Keratinocyte (primary cell): ENCODE measurements around the gene CDK14. TPM values are rescaled to one million over a fixed set of nuclear protein-coding genes. Genes with fewer than 3 reads are reported as not detected.

Experiments
- DNase-seq: peaks from one replicate; pipeline ENCODE4 v3.0.0-alpha.2; 2011; ENCODE audit warnings: low read depth, missing footprints, low spot score
- FAIRE-seq: peaks from 2 replicates; lab custom pipeline; 2011; peaks lifted over from hg19 to GRCh38; lab: Jason Lieb, UNC
- H2AFZ ChIP-seq: 2 replicates; pipeline ENCODE4 v1.6.0; 2012; ENCODE audit warnings: low read length, control low read depth, inconsistent platforms; ENCODE audit not compliant: control insufficient read depth
- H3K27ac ChIP-seq: 2 replicates; pipeline ENCODE4 v1.5.1; 2011; ENCODE audit warnings: low read length; ENCODE audit not compliant: control insufficient read depth, insufficient read depth
- H3K27me3 ChIP-seq: 3 replicates; pipeline ENCODE4 v1.6.0; 2011; ENCODE audit warnings: low read length; ENCODE audit not compliant: control insufficient read depth, insufficient read depth; ENCODE audit errors: extremely low read depth
- H3K36me3 ChIP-seq, 2 experiments: 2 replicates in 1 of 2; 3 replicates in 1 of 2; pipeline ENCODE4 v1.5.1; 2011; ENCODE audit warnings: low read length in 2 of 2, mild to moderate bottlenecking in 1 of 2; ENCODE audit not compliant: control insufficient read depth in 2 of 2, insufficient read depth in 2 of 2; ENCODE audit errors: extremely low read depth in 1 of 2
- H3K4me1 ChIP-seq: 3 replicates; pipeline ENCODE4 v1.5.1; 2011; ENCODE audit warnings: low read length; ENCODE audit not compliant: control insufficient read depth, insufficient read depth; ENCODE audit errors: extremely low read depth
- H3K4me2 ChIP-seq: 3 replicates; pipeline ENCODE4 v1.6.0; 2011; ENCODE audit warnings: low read depth, low read length; ENCODE audit not compliant: control insufficient read depth, insufficient read depth; ENCODE audit errors: extremely low read depth
- H3K4me3 ChIP-seq, 3 experiments: fragments of 200-600 bp in 1 of 3; sonication (generic) in 1 of 3; 2 replicates in 2 of 3; 3 replicates in 1 of 3; pipeline ENCODE4 v1.5.1; 2011 to 2016; ENCODE audit warnings: low read length in 3 of 3, mild to moderate bottlenecking in 3 of 3, control low read depth in 2 of 3, inconsistent platforms in 1 of 3, low read depth in 1 of 3, mixed read lengths in 1 of 3, mixed run types in 1 of 3, moderate library complexity in 1 of 3; ENCODE audit not compliant: control insufficient read depth in 2 of 3, insufficient read depth in 2 of 3; ENCODE audit errors: extremely low read depth in 1 of 3
- H3K79me2 ChIP-seq: 2 replicates; pipeline ENCODE4 v1.6.0; 2012; ENCODE audit warnings: low read length; ENCODE audit not compliant: control insufficient read depth, insufficient read depth
- H3K9ac ChIP-seq: 3 replicates; pipeline ENCODE4 v1.6.0; 2011; ENCODE audit warnings: low read length; ENCODE audit not compliant: control insufficient read depth, insufficient read depth; ENCODE audit errors: extremely low read depth
- H3K9me1 ChIP-seq: 3 replicates; pipeline ENCODE4 v1.6.0; 2011; ENCODE audit warnings: low read length; ENCODE audit not compliant: control insufficient read depth, insufficient read depth; ENCODE audit errors: extremely low read depth
- H3K9me3 ChIP-seq: 2 replicates; pipeline ENCODE4 v1.5.1; 2012; ENCODE audit warnings: low read depth, low read length; ENCODE audit not compliant: control insufficient read depth
- H4K20me1 ChIP-seq: 3 replicates; pipeline ENCODE4 v1.6.0; 2011; ENCODE audit warnings: low read length; ENCODE audit not compliant: control insufficient read depth, insufficient read depth; ENCODE audit errors: extremely low read depth
- CTCF ChIP-seq, 3 experiments: IDR thresholded peaks in 1 of 3; conservative IDR thresholded peaks in 1 of 3; optimal IDR thresholded peaks in 1 of 3; 2 replicates in 2 of 3; 3 replicates in 1 of 3; pipeline versions ENCODE3 to v1.5.1; 2011; ENCODE audit warnings: low read length in 3 of 3, mild to moderate bottlenecking in 3 of 3, moderate library complexity in 2 of 3, control low read depth in 1 of 3, inconsistent platforms in 1 of 3; ENCODE audit not compliant: insufficient read depth in 2 of 3; ENCODE audit errors: extremely low read depth in 1 of 3
- EZH2 ChIP-seq: IDR thresholded peaks from one replicate; pipeline ENCODE4 v1.6.1; 2012; ENCODE audit warnings: inconsistent platforms, mild to moderate bottlenecking, low read length, moderate library complexity
- dilution Hi-C: fragments of 300-500 bp; cut with MboI; formaldehyde crosslinking; loops from one replicate; pipeline ENCODE4 v1.7.0; 2020; ENCODE audit warnings: low sequenced_read_pairs; ENCODE audit not compliant: extremely low pct_ligation_motif_present
- polyA plus RNA-seq, 5 experiments: library from polyadenylated mRNA; depleted of rRNA in 3 of 5; stranded (reverse) in 3 of 5; stranded (forward) in 1 of 5; unstranded in 1 of 5; fragments of >200 nt; gene quantifications; 1 replicate in 1 of 5; 2 replicates in 3 of 5; 3 replicates in 1 of 5; pipeline versions ENCODE4 v1.2.1 to v1.2.3, GENCODE V29; 2011 to 2012; ENCODE audit warnings: missing spikeins in 2 of 5, low read depth in 1 of 5, low replicate concordance in 1 of 5

Gene CDK14
- polyA plus RNA-seq, 1 donor (not counting 4 experiments of a cell fraction or from before 2014, with no cell fraction given), result 4.0 TPM

GRCh38 chr7:90835861-90836260, 239.7 kb downstream of the CDK14 start:
- H3K4me3 ChIP-seq, result no peak overlapping the region
- DNase-seq (no peak), FAIRE-seq (no peak)
- no peaks in the 10 kb centered on the region for H3K36me3 ChIP-seq
- no peak overlapping the region for H3K4me2 ChIP-seq
- H3K4me1 ChIP-seq, result no peaks in the 10 kb centered on the region
- H3K27ac ChIP-seq, result no peak overlapping the region
- no peak overlapping the region for H3K9ac ChIP-seq
- H3K79me2 ChIP-seq, result no peaks in the 10 kb centered on the region
- no peaks in the 10 kb centered on the region for H3K27me3 ChIP-seq
- dilution Hi-C loops, result no loop called here
- H3K9me3 ChIP-seq, result no peaks in the 10 kb centered on the region
- TF ChIP-seq EZH2, result no peak
- no peak for TF ChIP-seq CTCF (optimal IDR thresholded peaks at IDR 0.05 in 1 of 3, IDR thresholded peaks at IDR 0.05 in 1 of 3, conservative IDR thresholded peaks at IDR 0.05 in 1 of 3; ENCODE audit: extremely low read depth in 1 of 3, insufficient read depth in 2 of 3, low read length in 3 of 3)
- no peak overlapping the region for H2AFZ ChIP-seq
- H3K9me1 ChIP-seq, result no peaks in the 10 kb centered on the region
- H4K20me1 ChIP-seq, result no peaks in the 10 kb centered on the region

- no peaks in the 10 kb centered on the region for H3K9me1 ChIP-seq
- FAIRE-seq, result no peak
- H2AFZ ChIP-seq, result no peak overlapping the region
- H3K4me2 ChIP-seq, result no peak overlapping the region
- no peaks in the 10 kb centered on the region for H3K79me2 ChIP-seq
- DNase-seq, result no peak
- H3K9me3 ChIP-seq, result no peaks in the 10 kb centered on the region
- no peak for TF ChIP-seq EZH2
- dilution Hi-C loops, result no loop called here
- no peak overlapping the region for H3K4me3 ChIP-seq
- no peaks in the 10 kb centered on the region for H3K4me1 ChIP-seq
- H3K36me3 ChIP-seq, result no peaks in the 10 kb centered on the region
- no peak overlapping the region for H3K9ac ChIP-seq
- H3K27me3 ChIP-seq, result no peaks in the 10 kb centered on the region
- no peaks in the 10 kb centered on the region for H4K20me1 ChIP-seq
- H3K27ac ChIP-seq, result no peak overlapping the region
Measured at GRCh38 chr7:90836937-90837336, 240.8 kb downstream of the CDK14 start.

GRCh38 chr7:90838799-90839198, 242.7 kb downstream of the CDK14 start:
- no peaks in the 10 kb centered on the region for H3K9me3 ChIP-seq
- DNase-seq (no peak), FAIRE-seq (no peak)
- H3K9ac ChIP-seq, result no peak overlapping the region
- no peaks in the 10 kb centered on the region for H3K9me1 ChIP-seq
- no peak overlapping the region for H3K4me2 ChIP-seq
- H4K20me1 ChIP-seq, result no peaks in the 10 kb centered on the region
- H3K4me3 ChIP-seq, result no peak overlapping the region
- no peak for TF ChIP-seq EZH2
- TF ChIP-seq CTCF (optimal IDR thresholded peaks at IDR 0.05 in 1 of 3, IDR thresholded peaks at IDR 0.05 in 1 of 3, conservative IDR thresholded peaks at IDR 0.05 in 1 of 3; ENCODE audit: extremely low read depth in 1 of 3, insufficient read depth in 2 of 3, low read length in 3 of 3), result no peak
- H3K79me2 ChIP-seq, result no peaks in the 10 kb centered on the region
- no peak overlapping the region for H2AFZ ChIP-seq
- no peaks in the 10 kb centered on the region for H3K4me1 ChIP-seq
- dilution Hi-C loops, result no loop called here
- H3K27ac ChIP-seq, result no peak overlapping the region
- no peaks in the 10 kb centered on the region for H3K27me3 ChIP-seq
- H3K36me3 ChIP-seq, result no peaks in the 10 kb centered on the region
